ENCODE data around the gene FAM13A.

Gene FAM13A

GRCh38 chr4:88843067-88843685 is 213.8 kb downstream of the FAM13A start:
- DNase-seq (ENCODE audit: low read depth): no peak

- peak; percentile 64 for DNase-seq (ENCODE audit: low read depth)
Measured at GRCh38 chr4:88841635-88842034, 215.3 kb downstream of the FAM13A start.

GRCh38 chr4:88836216-88836615 is 220.8 kb downstream of the FAM13A start:
- DNase-seq (ENCODE audit: low read depth): no peak

GRCh38 chr4:88831031-88831430 is 226.0 kb downstream of the FAM13A start:
- no peak for DNase-seq (ENCODE audit: low read depth)

- no peak for DNase-seq (ENCODE audit: low read depth)
Measured at GRCh38 chr4:88830598-88830997, 226.4 kb downstream of the FAM13A start.

GRCh38 chr4:88828842-88829571 is 228.0 kb downstream of the FAM13A start:
- DNase-seq (ENCODE audit: low read depth): no peak

GRCh38 chr4:88827442-88827841 is 229.5 kb downstream of the FAM13A start:
- DNase-seq (ENCODE audit: low read depth): no peak

GRCh38 chr4:88826771-88827170 is 230.2 kb downstream of the FAM13A start:
- no peak for DNase-seq (ENCODE audit: low read depth)

- DNase-seq (ENCODE audit: low read depth): no peak
Measured at GRCh38 chr4:88825931-88826330, 231.1 kb downstream of the FAM13A start.

- peak; percentile 78 for DNase-seq (ENCODE audit: low read depth)
Measured at GRCh38 chr4:88823058-88823919, 233.7 kb downstream of the FAM13A start.

GRCh38 chr4:88822034-88822789 is 234.8 kb downstream of the FAM13A start:
- no peak for DNase-seq (ENCODE audit: low read depth)

GRCh38 chr4:88821522-88821921 is 235.5 kb downstream of the FAM13A start:
- no peak for DNase-seq (ENCODE audit: low read depth)

GRCh38 chr4:88820698-88821415 is 236.1 kb downstream of the FAM13A start:
- no peak for DNase-seq (ENCODE audit: low read depth)

- DNase-seq (ENCODE audit: low read depth): no peak
Measured at GRCh38 chr4:88819818-88820697, 236.9 kb downstream of the FAM13A start.

- no peak for DNase-seq (ENCODE audit: low read depth)
Measured at GRCh38 chr4:88818631-88819470, 238.1 kb downstream of the FAM13A start.

- DNase-seq (ENCODE audit: low read depth): no peak
Measured at GRCh38 chr4:88817740-88818139, 239.2 kb downstream of the FAM13A start.

GRCh38 chr4:88816360-88816759 is 240.6 kb downstream of the FAM13A start:
- DNase-seq (ENCODE audit: low read depth): no peak

GRCh38 chr4:88814043-88814617 is 242.9 kb downstream of the FAM13A start:
- no peak for DNase-seq (ENCODE audit: low read depth)

- no peak for DNase-seq (ENCODE audit: low read depth)
Measured at GRCh38 chr4:88813013-88813412, 244.0 kb downstream of the FAM13A start.
